ENCODE data around the gene WWC2. TPM values are rescaled to one million over a fixed set of nuclear protein-coding genes. Genes with fewer than 3 reads are reported as not detected.
"Not testable (repeated sequence)": the region's sequence is repeated elsewhere in the genome, so short reads cannot be mapped to it uniquely, and the experiment has no call there.

WWC2 gene
- total and polyA plus RNA-seq, 2 donors (not counting 3 experiments of a cell fraction or from before 2014, with no cell fraction given): 12.9 to 52.2 TPM

GRCh38 chr4:183118141-183118540, 19.1 kb downstream of the WWC2 start:
- Histone ChIP-seq H3K9ac (replicated peaks; ENCODE audit: extremely low read depth, insufficient read depth, low read length) (peak overlapping the region; percentile 74), H3K79me2 (ENCODE audit: control insufficient read depth, insufficient read depth, low read length) (peaks cover 71% of the 10 kb centered on the region), H3K4me2 (ENCODE audit: insufficient read depth, low read length) (peak overlapping the region; percentile 65), H3K9me3 (replicated peaks; ENCODE audit: control insufficient read depth, insufficient read depth, low read length) (no peaks in the 10 kb centered on the region), H3K36me3 (ENCODE audit: control insufficient read depth in 2 of 2, extremely low read depth in 1 of 2, insufficient read depth in 2 of 2, low read length in 2 of 2) (no peaks in the 10 kb centered on the region), H3K4me3 (replicated peaks in 1 of 3; ENCODE audit: insufficient read depth in 1 of 3, low read depth in 1 of 3, low read length in 3 of 3) (no peak overlapping the region), H4K20me1 (replicated peaks; ENCODE audit: control insufficient read depth, extremely low read depth, insufficient read depth, low read length) (peaks cover 6% of the 10 kb centered on the region), H2AFZ (ENCODE audit: low read depth, low read length) (no peak overlapping the region), H3K9me1 (replicated peaks; ENCODE audit: control insufficient read depth, extremely low read depth, insufficient read depth, low read length) (no peaks in the 10 kb centered on the region), H3K27ac (ENCODE audit: insufficient read depth, low read depth, low read length) (peak overlapping the region; percentile 73), H3K4me1 (ENCODE audit: control insufficient read depth, extremely low read depth, insufficient read depth, low read length) (peaks cover 16% of the 10 kb centered on the region), H3K27me3 (ENCODE audit: control insufficient read depth in 2 of 2, insufficient read depth in 2 of 2, low read length in 2 of 2) (no peaks in the 10 kb centered on the region)
- dilution Hi-C loops (cut with MboI; ENCODE audit: extremely low pct_ligation_motif_present, low sequenced_read_pairs): no loop called here
- intact Hi-C loops (cut with micrococcal nuclease): loop anchor here (1.0 to 2.0 kb wide), 2 partner anchors 19 to 55 kb away; partner anchors contain the start of gene WWC2
- peak; percentile 42 for DNase-seq (ENCODE audit: low read depth, low spot score)
- POLR2A ChIA-PET: interaction anchor here (1.0 kb wide), 1 partner anchor 19 kb away, joined by 4 read pairs; the partner anchor contains the start of gene WWC2
- CTCF ChIA-PET: interaction anchor here (1.0 to 1.4 kb wide), 2 partner anchors 11 to 52 kb away, joined by 3 read pairs; no protein-coding TSS in a partner anchor
- BruUV-seq (replicated peaks): no TSS peak
- TF ChIP-seq JUN (IDR thresholded peaks at IDR 0.05; ENCODE audit: borderline replicate concordance, insufficient read depth, insufficient read length, low read depth): no peak
- no peak for TF ChIP-seq MYC (IDR thresholded peaks at IDR 0.05; ENCODE audit: low read depth, low read length)
- TF ChIP-seq FOS (IDR thresholded peaks at IDR 0.05; ENCODE audit: borderline replicate concordance, insufficient read depth, low read length): no peak
- TF ChIP-seq MAX (IDR thresholded peaks at IDR 0.05; ENCODE audit: insufficient read depth, insufficient read length): no peak
- FAIRE-seq: no peak

GRCh38 chr4:183118585-183118984, 19.5 kb downstream of the WWC2 start:
- H3K27ac ChIP-seq (ENCODE audit: insufficient read depth, low read depth, low read length): peak overlapping the region; percentile 73
- peak overlapping the region; percentile 74 for H3K9ac ChIP-seq (replicated peaks; ENCODE audit: extremely low read depth, insufficient read depth, low read length)
- CTCF ChIA-PET: interaction anchor here (1.0 to 1.4 kb wide), 2 partner anchors 11 to 52 kb away, joined by 3 read pairs; no protein-coding TSS in a partner anchor
- peaks cover 6% of the 10 kb centered on the region for H4K20me1 ChIP-seq (replicated peaks; ENCODE audit: control insufficient read depth, extremely low read depth, insufficient read depth, low read length)
- POLR2A ChIA-PET: interaction anchor here (1.0 kb wide), 1 partner anchor 20 kb away, joined by 4 read pairs; the partner anchor contains the start of gene WWC2
- H3K27me3 ChIP-seq (ENCODE audit: control insufficient read depth in 2 of 2, insufficient read depth in 2 of 2, low read length in 2 of 2): no peaks in the 10 kb centered on the region
- no peak overlapping the region for H2AFZ ChIP-seq (ENCODE audit: low read depth, low read length)
- peak overlapping the region; percentile 65 for H3K4me2 ChIP-seq (ENCODE audit: insufficient read depth, low read length)
- peaks cover 16% of the 10 kb centered on the region for H3K4me1 ChIP-seq (ENCODE audit: control insufficient read depth, extremely low read depth, insufficient read depth, low read length)
- no peak overlapping the region for H3K4me3 ChIP-seq (replicated peaks in 1 of 3; ENCODE audit: insufficient read depth in 1 of 3, low read depth in 1 of 3, low read length in 3 of 3)
- H3K36me3 ChIP-seq (ENCODE audit: control insufficient read depth in 2 of 2, extremely low read depth in 1 of 2, insufficient read depth in 2 of 2, low read length in 2 of 2): no peaks in the 10 kb centered on the region
- H3K79me2 ChIP-seq (ENCODE audit: control insufficient read depth, insufficient read depth, low read length): peaks cover 70% of the 10 kb centered on the region
- intact Hi-C loops (cut with micrococcal nuclease): loop anchor here (1.0 to 2.0 kb wide), 2 partner anchors 19 to 54 kb away; partner anchors contain the start of gene WWC2
- H3K9me1 ChIP-seq (replicated peaks; ENCODE audit: control insufficient read depth, extremely low read depth, insufficient read depth, low read length): no peaks in the 10 kb centered on the region
- peak; percentile 73 for DNase-seq (ENCODE audit: low read depth, low spot score)
- no TSS peak for BruUV-seq (replicated peaks)
- no peaks in the 10 kb centered on the region for H3K9me3 ChIP-seq (replicated peaks; ENCODE audit: control insufficient read depth, insufficient read depth, low read length)
- dilution Hi-C loops (cut with MboI; ENCODE audit: extremely low pct_ligation_motif_present, low sequenced_read_pairs): no loop called here
- FAIRE-seq: peak; percentile 83
- peak; percentile 53 for TF ChIP-seq JUN (IDR thresholded peaks at IDR 0.05; ENCODE audit: borderline replicate concordance, insufficient read depth, insufficient read length, low read depth)
- TF ChIP-seq MAX (IDR thresholded peaks at IDR 0.05; ENCODE audit: insufficient read depth, insufficient read length): no peak

DNA sequence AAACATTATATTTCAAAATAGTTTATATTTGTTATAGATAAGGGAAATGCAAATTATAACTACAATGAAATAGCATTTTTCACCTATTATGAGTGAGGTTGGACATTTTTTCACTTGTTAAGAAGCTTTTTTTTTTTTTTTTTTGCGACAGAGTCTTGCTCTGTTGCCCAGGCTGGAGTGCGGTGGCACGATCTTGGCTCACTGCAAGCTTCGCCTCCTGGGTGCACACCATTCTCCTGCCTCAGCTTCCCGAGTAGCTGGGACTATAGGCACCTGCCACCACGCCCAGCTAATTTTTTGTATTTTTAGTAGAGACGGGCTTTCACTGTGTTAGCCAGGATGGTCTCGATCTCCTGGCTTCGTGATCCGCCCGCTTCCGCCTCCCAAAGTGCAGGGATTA, 22.6 kb downstream of the WWC2 start:
- H3K4me2 ChIP-seq (ENCODE audit: insufficient read depth, low read length); H3K4me3 ChIP-seq (replicated peaks in 1 of 3; ENCODE audit: insufficient read depth in 1 of 3, low read depth in 1 of 3, low read length in 3 of 3); POLR2A ChIA-PET; H3K36me3 ChIP-seq (ENCODE audit: control insufficient read depth in 2 of 2, extremely low read depth in 1 of 2, insufficient read depth in 2 of 2, low read length in 2 of 2); H3K27me3 ChIP-seq (ENCODE audit: control insufficient read depth in 2 of 2, insufficient read depth in 2 of 2, low read length in 2 of 2); dilution Hi-C loops (cut with MboI; ENCODE audit: extremely low pct_ligation_motif_present, low sequenced_read_pairs); BruUV-seq (replicated peaks); H3K27ac ChIP-seq (ENCODE audit: insufficient read depth, low read depth, low read length); H3K9me3 ChIP-seq (replicated peaks; ENCODE audit: control insufficient read depth, insufficient read depth, low read length); H2AFZ ChIP-seq (ENCODE audit: low read depth, low read length); H3K9ac ChIP-seq (replicated peaks; ENCODE audit: extremely low read depth, insufficient read depth, low read length); FAIRE-seq; H3K9me1 ChIP-seq (replicated peaks; ENCODE audit: control insufficient read depth, extremely low read depth, insufficient read depth, low read length); CTCF ChIA-PET; H4K20me1 ChIP-seq (replicated peaks; ENCODE audit: control insufficient read depth, extremely low read depth, insufficient read depth, low read length); DNase-seq (ENCODE audit: low read depth, low spot score); intact Hi-C loops (cut with micrococcal nuclease): not testable (repeated sequence)
- Histone ChIP-seq H3K79me2 (ENCODE audit: control insufficient read depth, insufficient read depth, low read length) (peaks cover 55% of the 10 kb centered on the region), H3K4me1 (ENCODE audit: control insufficient read depth, extremely low read depth, insufficient read depth, low read length) (peaks cover 16% of the 10 kb centered on the region)

Measured in endothelial cell of umbilical vein (primary cell).